BJ (cell line): Measurements from ENCODE around the gene MAB21L4. TPM values are rescaled to one million over a fixed set of nuclear protein-coding genes. Genes with fewer than 3 reads are reported as not detected.

Experiments used
- CTCF ChIA-PET: fragments of 350-600 bp; formaldehyde crosslinking; extraction: SDS; loops from one replicate; lab custom pipeline; 2021; ENCODE audit warnings: antibody characterized with exemption, inconsistent platforms; lab: Yijun Ruan, JAX
- POLR2A ChIA-PET: fragments of 300-600 bp; sonication (Branson Sonifier 250); formaldehyde crosslinking; extraction: SDS; loops from one replicate; lab custom pipeline; 2021; ENCODE audit warnings: antibody characterized with exemption; lab: Charles Lee
- DNase-seq: peaks from one replicate; pipeline ENCODE4 v3.0.0-alpha.2; 2011; ENCODE audit warnings: low read depth
- H3K27me3 ChIP-seq: 2 replicates; pipeline ENCODE4 v1.6.0; 2011; ENCODE audit warnings: low read length; ENCODE audit not compliant: control insufficient read depth, insufficient read depth
- H3K36me3 ChIP-seq: 2 replicates; pipeline ENCODE4 v1.5.1; 2011; ENCODE audit warnings: low read length; ENCODE audit not compliant: control insufficient read depth, insufficient read depth
- H3K4me3 ChIP-seq: 2 replicates; pipeline ENCODE4 v1.5.1; 2011; ENCODE audit warnings: low read depth, mild to moderate bottlenecking, control low read depth, low read length
- CTCF ChIP-seq: IDR thresholded peaks from 2 replicates; pipeline ENCODE4 v1.5.1; 2011; ENCODE audit warnings: low read depth, mild to moderate bottlenecking, control low read depth, inconsistent platforms, low read length, moderate library complexity; ENCODE audit not compliant: insufficient read depth
- polyA plus RNA-seq: library from polyadenylated mRNA; depleted of rRNA; stranded (reverse); fragments of >200 nt; gene quantifications from 2 replicates; pipeline ENCODE4 v1.2.3, GENCODE V29; 2011

Gene MAB21L4
- polyA plus RNA-seq, 1 experiment: not detected

DNA sequence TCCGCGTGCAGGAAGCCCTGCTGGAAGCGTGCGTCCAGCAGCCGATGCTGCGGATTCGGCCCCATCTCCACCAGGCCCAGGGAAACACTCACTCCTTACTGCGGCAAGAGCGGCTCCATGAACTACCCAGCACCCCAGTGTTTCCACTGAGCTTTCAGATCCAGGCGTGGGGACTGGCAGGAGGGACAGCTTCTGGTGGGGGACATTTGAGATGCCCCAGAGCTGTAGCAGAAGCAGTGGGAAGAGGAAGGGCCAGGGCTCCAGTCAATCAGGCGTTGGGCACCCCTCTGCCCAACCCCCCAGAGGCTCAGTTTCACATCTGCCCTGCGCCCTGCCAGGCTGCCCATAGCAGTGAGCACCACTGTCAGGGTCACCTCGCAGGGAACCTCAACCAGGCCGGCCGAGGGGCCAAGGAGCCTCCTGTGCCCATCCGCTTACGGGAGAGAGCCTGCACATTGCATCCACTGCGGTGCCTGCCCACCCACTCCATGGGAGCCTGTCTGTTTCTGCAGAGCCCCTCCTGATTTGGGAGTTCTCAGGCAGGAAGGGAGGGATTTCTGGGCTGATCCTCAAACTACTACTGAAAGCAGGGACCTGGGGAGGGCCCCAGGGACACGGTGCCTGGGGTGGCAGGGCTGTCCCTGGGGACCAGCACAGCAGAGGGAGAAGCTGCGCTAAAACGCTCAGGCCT lies 22.7 kb downstream of the MAB21L4 start:
- TF ChIP-seq CTCF: no peak
- Histone ChIP-seq H3K36me3 (no peaks in the 10 kb centered on the region), H3K4me3 (no peak overlapping the region), H3K27me3 (no peaks in the 10 kb centered on the region)
- CTCF ChIA-PET: no interaction called here
- POLR2A ChIA-PET: no interaction called here
- no peak for DNase-seq

DNA sequence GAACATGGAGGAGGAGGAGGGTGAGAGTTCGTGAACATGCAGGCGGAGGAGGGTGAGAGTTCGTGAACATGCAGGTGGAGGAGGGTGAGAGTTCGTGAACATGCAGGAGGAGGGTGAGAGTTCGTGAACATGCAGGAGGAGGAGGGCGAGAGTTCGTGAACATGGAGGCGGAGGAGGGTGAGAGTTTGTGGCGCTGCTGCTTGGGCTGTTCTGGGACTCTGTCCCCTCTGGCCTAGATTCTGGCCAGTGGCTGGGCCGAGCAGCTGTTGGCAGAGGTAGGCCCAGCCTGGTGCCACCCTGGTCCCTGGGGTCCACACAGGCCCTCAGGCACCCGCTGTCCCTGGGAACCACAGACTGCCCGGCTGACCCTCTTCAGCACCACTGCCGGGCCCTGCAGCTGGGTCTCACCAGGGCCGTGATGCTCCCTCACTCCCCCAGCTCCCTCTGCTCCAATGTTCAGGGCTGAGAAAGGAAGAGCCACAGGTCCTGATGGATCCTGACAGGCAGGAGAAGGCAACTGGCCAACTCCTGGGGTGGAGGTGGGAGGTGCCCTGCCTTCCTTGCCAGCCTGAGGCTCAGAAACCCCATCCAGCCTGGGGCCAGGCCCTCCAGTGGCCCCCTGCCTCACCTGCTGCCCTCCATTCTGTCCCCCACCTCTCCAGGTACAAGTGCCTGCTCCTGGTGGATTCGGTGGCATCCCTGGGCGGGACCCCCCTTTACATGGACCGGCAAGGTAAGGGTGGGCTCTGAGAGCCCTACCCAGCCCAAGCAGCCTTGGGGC lies 23.4 kb downstream of the MAB21L4 start:
- no peak for TF ChIP-seq CTCF
- no peak overlapping the region for H3K4me3 ChIP-seq
- no peak for DNase-seq
- no peaks in the 10 kb centered on the region; the same call in 1 of the 2 replicates for H3K27me3 ChIP-seq
- CTCF ChIA-PET: interaction anchor here (1.1 kb wide), 1 partner anchor 10 kb away, joined by 4 read pairs; no protein-coding TSS in a partner anchor
- no peaks in the 10 kb centered on the region for H3K36me3 ChIP-seq
- POLR2A ChIA-PET: interaction anchor here (0.6 kb wide), 1 partner anchor 94 kb away, joined by 3 read pairs; no protein-coding TSS in a partner anchor

DNA sequence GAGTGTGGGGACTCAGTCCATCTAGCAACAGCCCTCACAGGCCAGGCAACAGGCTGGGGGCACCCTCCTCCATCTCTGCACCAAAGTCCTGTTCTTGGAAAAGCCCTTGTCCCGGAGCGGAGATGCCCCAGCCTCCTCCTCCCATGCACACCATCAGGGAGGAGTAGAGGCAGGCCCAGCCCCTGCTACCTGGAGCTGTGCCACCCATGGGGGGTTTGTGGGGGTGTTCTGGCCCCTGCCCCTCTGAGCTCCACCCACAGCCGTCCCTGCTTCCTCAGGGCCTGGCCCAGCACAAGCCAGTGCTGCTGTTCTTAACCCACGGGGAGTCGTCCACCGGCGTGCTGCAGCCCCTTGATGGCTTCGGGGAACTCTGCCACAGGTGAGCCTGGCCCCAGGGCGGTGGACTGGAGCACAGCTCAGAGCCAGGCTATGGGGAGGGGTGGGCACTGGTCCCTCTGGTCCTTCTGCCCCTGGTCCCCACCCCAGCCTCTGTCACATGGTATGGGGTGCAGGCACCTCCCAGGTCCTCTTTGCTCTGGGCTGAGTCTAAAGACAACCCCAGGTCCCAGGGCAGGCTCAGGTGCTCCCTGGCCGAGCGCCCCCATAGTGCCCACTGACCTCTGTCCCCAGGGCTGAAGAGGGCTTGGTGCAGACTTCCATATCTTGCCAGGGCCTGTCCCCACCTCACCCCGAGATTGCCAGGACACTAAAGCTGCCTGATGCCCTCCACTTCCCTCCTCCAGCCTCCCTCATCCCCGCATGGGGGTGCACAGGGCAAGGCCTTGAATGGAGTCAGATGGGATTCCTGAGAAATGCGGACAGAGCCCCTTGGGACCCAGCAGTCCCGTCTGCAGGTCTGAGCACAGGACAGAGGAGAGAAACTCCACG lies 24.6 kb downstream of the MAB21L4 start:
- H3K36me3 ChIP-seq: no peaks in the 10 kb centered on the region
- no peak overlapping the region for H3K4me3 ChIP-seq
- ChIA-PET POLR2A (no interaction called here), CTCF (no interaction called here)
- TF ChIP-seq CTCF: no peak
- no peak for DNase-seq
- H3K27me3 ChIP-seq: no peaks in the 10 kb centered on the region; the same call in 1 of the 2 replicates

GRCh38 chr2:240869956-240870875 lies 25.7 kb downstream of the MAB21L4 start:
- H3K27me3 ChIP-seq: no peaks in the 10 kb centered on the region; the same call in 1 of the 2 replicates
- no peaks in the 10 kb centered on the region for H3K36me3 ChIP-seq
- ChIA-PET CTCF (interaction anchor here (1.0 kb wide), 1 partner anchor 19 kb away, joined by 3 read pairs; no protein-coding TSS in a partner anchor), POLR2A (no interaction called here)
- no peak overlapping the region for H3K4me3 ChIP-seq
- no peak for TF ChIP-seq CTCF
- no peak for DNase-seq
